K562 treated with DMSO at 1 percent for 12 hours (cell line): Measurements from ENCODE around the gene TRIML2. TPM values are rescaled to one million over a fixed set of nuclear protein-coding genes. Genes with fewer than 3 reads are reported as not detected.

Experiments
- total RNA-seq: library from RNA; unstranded; fragments of 300-600 nt; gene quantifications from 2 replicates; pipeline ENCODE4 v1.2.3, GENCODE V29; 2022; ENCODE audit not compliant: insufficient read depth

TRIML2 gene, protein sequence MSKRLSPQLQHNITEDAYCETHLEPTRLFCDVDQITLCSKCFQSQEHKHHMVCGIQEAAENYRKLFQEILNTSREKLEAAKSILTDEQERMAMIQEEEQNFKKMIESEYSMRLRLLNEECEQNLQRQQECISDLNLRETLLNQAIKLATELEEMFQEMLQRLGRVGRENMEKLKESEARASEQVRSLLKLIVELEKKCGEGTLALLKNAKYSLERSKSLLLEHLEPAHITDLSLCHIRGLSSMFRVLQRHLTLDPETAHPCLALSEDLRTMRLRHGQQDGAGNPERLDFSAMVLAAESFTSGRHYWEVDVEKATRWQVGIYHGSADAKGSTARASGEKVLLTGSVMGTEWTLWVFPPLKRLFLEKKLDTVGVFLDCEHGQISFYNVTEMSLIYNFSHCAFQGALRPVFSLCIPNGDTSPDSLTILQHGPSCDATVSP
- not detected in 2 replicates for total RNA-seq

DNA sequence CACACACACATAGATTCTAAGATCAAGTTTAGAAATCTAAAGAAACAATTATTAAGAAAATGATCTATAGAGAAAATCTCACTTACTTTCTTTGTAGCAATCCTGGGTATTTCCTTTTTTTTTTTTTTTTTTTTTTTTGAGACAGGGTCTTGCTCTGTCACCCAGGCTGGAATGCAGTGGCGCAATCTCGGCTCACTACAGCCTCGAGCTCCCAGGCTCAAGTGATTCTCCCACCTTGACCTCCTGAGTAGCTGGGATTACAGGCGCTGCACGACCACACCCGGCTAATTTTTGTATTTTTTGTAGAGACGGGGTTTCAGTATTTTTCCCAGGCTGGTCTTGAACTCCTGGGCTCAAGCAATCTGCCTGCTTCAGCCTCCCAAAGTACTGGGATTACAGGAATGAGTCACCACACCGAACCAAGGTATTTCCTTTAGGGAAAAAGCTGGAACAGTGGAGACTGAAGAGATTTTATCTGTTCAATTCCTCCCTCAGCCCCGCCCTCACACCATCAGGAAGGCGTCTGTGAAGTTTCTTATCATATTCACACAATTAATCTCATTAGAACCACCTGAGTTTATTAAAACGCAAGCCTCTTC lies at the start of gene TRIML2:
TRIML2 (minus strand) TSS at position 447 of the 599 bp plus-strand sequence. CDS start 4,235 bp downstream, outside the sequence.

DNA sequence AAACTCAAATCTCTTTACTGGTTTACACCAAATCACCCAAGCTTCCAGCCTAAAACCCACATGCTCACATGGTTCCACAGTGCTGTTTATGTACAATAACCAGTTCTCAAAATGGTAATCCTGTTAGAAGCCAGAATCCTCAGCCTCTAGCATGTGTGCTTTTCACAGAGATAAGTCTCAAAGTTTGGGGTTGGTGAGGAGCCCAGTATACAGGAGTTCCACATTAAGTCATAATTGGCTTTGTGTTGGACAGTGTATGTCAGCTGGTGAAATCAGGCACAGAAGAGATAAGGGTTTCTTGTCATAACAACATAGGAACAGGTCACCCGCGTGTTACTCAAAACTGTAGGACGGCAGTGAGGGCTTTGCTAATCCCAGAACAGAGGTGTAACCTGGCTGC lies 29.7 kb upstream of the TRIML2 start, which contains the start of gene TRIML1:
TRIML1 (plus strand) TSS at position 301 of the 400 bp plus-strand sequence. CDS start 118 bp downstream, outside the sequence.

Other genes with a start within 250 kb of the TRIML2 start
- not detected in 2 replicates for gene ZFP42, start 113.8 kb downstream of the TRIML2 start, total RNA-seq
- not detected in 2 replicates for gene TRIML1, start 29.8 kb upstream of the TRIML2 start, total RNA-seq